WI38 (cell line): ENCODE results near the gene CABP7.

Experiments
- H3K4me3 ChIP-seq: 2 replicates; pipeline ENCODE4 v1.5.1; 2011; ENCODE audit warnings: low read depth, mild to moderate bottlenecking, control low read depth, low read length
- CTCF ChIP-seq: IDR thresholded peaks from 2 replicates; pipeline ENCODE4 v1.5.1; 2012; ENCODE audit warnings: low read depth, mild to moderate bottlenecking, control low read depth, low read length

The CABP7 gene

GRCh38 chr22:29710193-29710592, 9.6 kb upstream of the CABP7 start:
- H3K4me3 ChIP-seq = no peak overlapping the region
- TF ChIP-seq CTCF = no peak

- H3K4me3 ChIP-seq = no peak overlapping the region
- no peak for TF ChIP-seq CTCF
These were observed 8.7 kb upstream of the CABP7 start for GRCh38 chr22:29710922-29711593.

- no peak overlapping the region for H3K4me3 ChIP-seq
These were observed 7.7 kb upstream of the CABP7 start for GRCh38 chr22:29712119-29712518.

GRCh38 chr22:29713156-29713727, 6.6 kb upstream of the CABP7 start:
- TF ChIP-seq CTCF = no peak
- no peak overlapping the region for H3K4me3 ChIP-seq

More at GRCh38 chr22:29712119-29712518, 7.7 kb upstream of the CABP7 start:
- no peak for TF ChIP-seq CTCF

GRCh38 chr22:29715240-29715639, 4.6 kb upstream of the CABP7 start:
- TF ChIP-seq CTCF = no peak
- no peak overlapping the region for H3K4me3 ChIP-seq

GRCh38 chr22:29715705-29716104, 4.1 kb upstream of the CABP7 start:
- no peak overlapping the region for H3K4me3 ChIP-seq
- no peak for TF ChIP-seq CTCF

- H3K4me3 ChIP-seq = no peak overlapping the region
- TF ChIP-seq CTCF = no peak
These were observed 2.8 kb upstream of the CABP7 start for GRCh38 chr22:29716814-29717545.
